Measurements from ENCODE around the gene SNX8. TPM values are rescaled to one million over a fixed set of nuclear protein-coding genes. Genes with fewer than 3 reads are reported as not detected.

The SNX8 gene
- total RNA-seq, 1 experiment from 2014 or later, result 40.6 TPM

DNA sequence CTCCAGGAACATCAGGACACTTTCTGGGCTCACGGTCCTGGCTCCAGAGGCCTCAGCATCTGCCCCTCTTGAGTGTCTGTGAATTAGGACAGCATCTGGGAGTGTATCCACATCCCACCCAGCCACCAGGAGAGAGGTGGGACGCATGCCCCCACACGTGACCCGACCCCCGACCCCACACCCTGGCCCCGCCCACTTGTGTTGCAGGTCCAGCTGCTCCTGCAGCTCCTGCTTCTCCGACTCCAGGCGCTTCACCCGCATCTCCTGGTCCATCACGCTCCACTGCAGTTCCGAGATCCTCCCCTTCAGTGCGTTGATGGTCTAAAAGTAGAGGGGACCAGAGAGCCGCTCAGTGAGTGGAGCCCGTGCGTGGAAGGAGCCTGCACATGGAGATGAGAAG is 95.1 kb downstream of the SNX8 start:
- Histone ChIP-seq H4K8ac (replicated peaks; ENCODE audit: insufficient read length, low read depth, low read length) (no peak overlapping the region), H3K9ac (ENCODE audit: extremely low read depth, insufficient read length, low read length) (no peak overlapping the region), H4K5ac (ENCODE audit: insufficient read length, low read depth, low read length) (no peak overlapping the region), H3K23ac (ENCODE audit: insufficient read length, low read depth, low read length) (no peak overlapping the region), H3K4ac (ENCODE audit: low read depth, low read length) (no peak overlapping the region), H3K79me1 (ENCODE audit: insufficient read depth, low read depth, low read length, poor library complexity, severe bottlenecking) (peaks cover 1% of the 10 kb centered on the region), H3K4me1 (ENCODE audit: insufficient read depth, low read length) (no peaks in the 10 kb centered on the region), H2AK5ac (ENCODE audit: insufficient read length, low read length) (no peak overlapping the region), H3K56ac (ENCODE audit: insufficient read length, low read depth, low read length) (no peak overlapping the region), H4K20me1 (ENCODE audit: control insufficient read depth, insufficient read depth, insufficient read length) (no peaks in the 10 kb centered on the region), H3T11ph (ENCODE audit: low read length) (no peak overlapping the region), H2BK20ac (ENCODE audit: low read depth, low read length, poor library complexity, severe bottlenecking) (no peak overlapping the region), H3K9me3 (ENCODE audit: control insufficient read depth, low read depth, low read length) (no peaks in the 10 kb centered on the region), H3K18ac (ENCODE audit: insufficient read length, low read depth, low read length) (no peak overlapping the region), H3K27me3 (ENCODE audit: insufficient read depth, low read length) (no peaks in the 10 kb centered on the region), H3K27ac (ENCODE audit: insufficient read length, low read depth, low read length) (no peak overlapping the region), H3K14ac (ENCODE audit: insufficient read depth, low read length) (no peak overlapping the region), H2BK5ac (ENCODE audit: insufficient read length, low read length) (no peak overlapping the region), H2BK12ac (ENCODE audit: insufficient read length, low read depth, low read length) (no peak overlapping the region), H2BK15ac (ENCODE audit: low read depth, low read length) (no peak overlapping the region), H2AFZ (ENCODE audit: low read length) (no peak overlapping the region), H2BK120ac (ENCODE audit: low read depth, low read length, poor library complexity, severe bottlenecking) (no peak overlapping the region), H3K23me2 (ENCODE audit: insufficient read length, low read depth, low read length, poor library complexity, severe bottlenecking) (no peaks in the 10 kb centered on the region), H3K79me2 (ENCODE audit: insufficient read depth, low read length) (no peaks in the 10 kb centered on the region), H4K91ac (ENCODE audit: insufficient read length, low read depth, low read length) (no peak overlapping the region), H3K4me2 (ENCODE audit: insufficient read depth, insufficient read length, low read length) (no peak overlapping the region)
- TF ChIP-seq CTCF (conservative IDR thresholded peaks at IDR 0.05), result no peak
- Mint-ChIP-seq H3K4me1 (no peaks in the 10 kb centered on the region), H3K4me3 (no peak overlapping the region), H3K36me3 (ENCODE audit: insufficient read depth in 1 of 3, low read depth in 3 of 3) (peaks cover 46 to 86% (median 79%) of the 10 kb centered on the region in 3 experiments; a peak in 6 of 7 replicates), H3K27ac (no peak overlapping the region), H3K27me3 (ENCODE audit: low read depth) (peaks cover 2% of the 10 kb centered on the region), H3K9me3 (peaks cover 0 to 2% of the 10 kb centered on the region in 2 experiments; a peak in 1 of 5 replicates)
- WGBS (ENCODE audit: extremely low coverage, insufficient read length, low lambda C conversion rate), result no CpG with 5 or more reads among the region's 15 CpGs
- DNase-seq, result no peak

All from H9 (cell line).